Activated T-helper 1 cell treated with anti-CD3 and anti-CD28 coated beads, Interleukin-2, amount 50 U/mL, for 16 hours (primary cell): Measurements from ENCODE around the gene BAIAP2.

ENCODE experiments used
- DNase-seq, 2 donors: peaks; one replicate each; pipeline ENCODE4 v3.0.0-alpha.2; 2020; ENCODE audit warnings: low read depth in 1 of 2, low spot score in 1 of 2

BAIAP2 gene

DNA sequence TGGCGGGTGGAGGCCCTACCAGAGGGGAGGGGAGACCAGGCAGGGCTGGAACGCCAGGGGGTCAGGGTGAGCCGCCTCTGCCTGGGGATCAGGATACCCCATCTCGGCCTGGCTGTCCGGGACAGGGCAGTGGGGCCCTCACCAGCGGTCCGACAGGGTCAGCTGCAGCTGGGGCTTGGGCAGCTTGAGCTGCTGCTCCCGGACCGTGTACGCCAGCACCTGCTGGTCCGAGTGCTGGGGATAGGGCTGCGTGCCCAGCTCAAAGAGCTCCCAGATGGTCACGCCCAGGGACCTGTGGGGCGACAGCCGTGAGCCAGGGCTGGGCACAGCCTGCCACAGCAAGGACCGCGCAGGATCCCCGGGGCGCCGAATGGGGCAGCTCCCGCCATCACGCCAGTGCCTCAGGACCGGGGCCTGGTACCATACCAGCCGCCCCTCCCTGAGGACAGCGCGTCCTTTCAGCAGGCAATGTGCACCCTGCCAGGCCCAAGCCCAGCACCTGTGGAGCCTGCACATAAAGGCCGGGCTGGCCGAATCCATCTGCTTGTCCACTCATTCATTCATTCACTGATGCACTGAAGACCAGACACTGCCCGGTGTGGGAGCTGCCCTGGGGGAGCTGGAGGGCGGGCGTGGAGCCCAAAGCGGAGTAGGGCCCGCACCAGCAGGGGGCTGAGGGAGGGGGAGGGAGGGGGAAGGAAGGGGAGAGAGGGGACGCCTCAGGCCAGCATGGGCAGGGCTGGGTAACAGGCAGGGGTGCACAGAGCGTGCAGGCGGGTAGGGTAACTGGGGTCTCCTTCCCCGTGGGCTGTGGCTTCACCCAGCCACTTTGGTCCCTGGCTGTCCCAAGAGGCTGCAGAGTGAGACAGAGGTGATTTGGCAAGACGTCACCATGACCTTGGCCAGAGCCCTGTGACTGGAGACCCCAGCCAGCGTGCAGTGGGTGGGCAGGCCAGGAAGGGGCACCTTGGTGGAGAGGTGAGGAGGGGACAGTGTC lies 88.4 kb downstream of the BAIAP2 start:
- no peak for DNase-seq

DNA sequence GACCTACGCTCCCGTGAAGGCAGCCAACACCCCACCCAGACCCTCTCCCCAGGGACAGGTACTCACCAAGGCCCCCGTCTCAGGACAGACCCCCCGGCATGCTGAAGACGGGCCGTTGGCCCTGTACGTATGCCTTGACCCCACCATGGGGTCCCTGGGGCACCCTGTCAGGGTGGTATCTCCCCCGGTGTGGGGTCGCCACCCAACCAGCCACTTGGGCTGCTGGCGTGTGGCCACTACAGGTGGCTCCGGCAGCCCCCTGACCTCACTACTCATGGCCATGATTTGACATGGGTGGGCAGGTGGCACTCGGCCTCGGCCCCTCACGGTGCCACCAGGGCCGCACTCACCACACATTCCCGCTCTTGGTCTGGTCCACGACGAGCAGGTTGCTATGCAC lies 89.4 kb downstream of the BAIAP2 start:
- no peak for DNase-seq

- no peak for DNase-seq
Observed at GRCh38 chr17:81125573-81126081, 90.7 kb downstream of the BAIAP2 start.

DNA sequence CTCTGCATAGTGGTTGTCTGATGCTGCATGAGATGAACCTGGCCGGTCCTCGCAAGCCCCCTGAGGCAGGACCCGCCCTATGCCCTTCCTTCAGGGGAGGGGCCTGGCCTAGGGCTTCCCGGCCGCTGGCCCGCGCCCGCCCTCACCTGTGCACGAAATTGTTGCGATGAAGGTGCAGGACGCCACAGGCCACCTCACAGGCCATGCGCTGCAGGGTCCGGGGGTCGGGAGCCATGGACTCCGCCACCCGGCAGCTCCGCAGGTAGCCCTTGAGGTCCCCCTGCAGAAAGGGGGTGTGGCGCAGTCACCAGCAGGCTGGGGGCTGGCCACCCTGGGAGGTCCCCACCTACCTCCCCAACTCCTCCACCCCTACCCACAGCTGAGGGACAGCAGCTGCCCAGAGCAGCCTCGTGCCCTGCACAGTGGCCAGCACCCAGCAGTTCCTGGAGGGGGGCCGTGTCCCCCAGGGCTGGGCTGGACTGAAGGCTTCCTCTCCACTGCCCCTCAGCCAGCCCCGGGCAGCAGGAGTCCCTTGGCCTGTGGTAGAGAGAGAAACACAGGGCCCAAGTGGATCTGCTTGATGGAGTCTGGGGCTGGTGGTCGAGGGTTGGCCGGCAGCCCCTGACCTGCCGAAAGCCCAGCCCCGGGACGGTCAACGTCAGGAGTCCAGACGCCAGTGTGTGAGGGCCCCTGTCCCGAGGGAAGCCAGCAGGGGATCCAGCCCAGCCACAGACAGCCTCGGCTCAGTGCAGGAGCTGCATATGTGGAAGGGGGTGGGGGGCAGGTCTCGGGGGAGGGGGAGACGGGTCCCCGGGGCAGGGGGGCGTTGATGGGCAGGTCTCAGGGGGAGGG lies 91.6 kb downstream of the BAIAP2 start:
- DNase-seq, result no peak

DNA sequence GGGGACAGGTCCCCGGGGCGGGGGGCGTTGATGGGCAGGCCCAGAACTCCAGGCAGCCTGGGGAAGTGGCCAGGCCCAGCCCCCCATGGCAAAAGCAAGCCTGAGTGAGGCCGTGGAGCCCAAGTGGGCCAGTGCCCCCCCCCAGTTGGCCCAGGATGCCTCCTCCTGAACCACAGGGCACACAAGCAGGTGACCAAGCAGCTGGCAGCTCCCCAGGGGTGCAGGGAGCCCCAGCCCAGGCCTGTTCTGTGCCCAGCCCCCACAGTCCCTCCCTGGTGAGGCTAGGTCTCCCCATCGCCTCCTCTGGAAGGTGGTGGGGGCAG lies 92.1 kb downstream of the BAIAP2 start:
- DNase-seq, result no peak

DNA sequence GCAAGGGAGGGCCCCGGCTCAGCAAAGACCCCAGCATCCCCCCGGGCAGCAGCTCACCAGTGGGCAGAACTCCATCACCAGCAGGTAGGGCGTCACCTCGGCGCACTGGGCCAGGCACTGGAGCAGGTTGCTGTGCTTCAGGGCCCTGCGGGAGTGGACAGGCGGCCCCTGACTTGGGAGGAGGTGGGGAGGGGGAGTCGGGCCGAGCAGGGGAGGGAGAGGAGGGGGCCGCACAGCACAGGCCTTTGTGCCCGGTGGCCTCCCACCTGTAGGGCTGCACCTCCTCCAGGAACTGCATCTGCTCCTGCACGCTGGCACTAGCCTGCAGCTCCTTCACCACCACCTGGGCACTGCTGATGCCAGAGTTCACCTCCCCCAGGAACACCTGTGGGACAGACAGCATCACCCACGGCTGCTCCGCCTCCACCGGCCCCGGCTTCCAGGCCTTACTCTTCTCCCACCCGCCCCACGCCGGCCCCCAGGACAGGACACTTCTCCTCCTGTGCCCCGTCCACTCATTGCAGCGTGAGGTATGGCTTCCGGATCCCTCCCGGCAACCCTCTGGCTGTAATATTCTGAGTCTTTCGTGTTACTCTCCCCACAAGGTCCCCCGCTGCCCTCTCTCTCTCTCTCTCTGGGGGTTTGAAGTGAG lies 92.7 kb downstream of the BAIAP2 start:
- no peak for DNase-seq

DNA sequence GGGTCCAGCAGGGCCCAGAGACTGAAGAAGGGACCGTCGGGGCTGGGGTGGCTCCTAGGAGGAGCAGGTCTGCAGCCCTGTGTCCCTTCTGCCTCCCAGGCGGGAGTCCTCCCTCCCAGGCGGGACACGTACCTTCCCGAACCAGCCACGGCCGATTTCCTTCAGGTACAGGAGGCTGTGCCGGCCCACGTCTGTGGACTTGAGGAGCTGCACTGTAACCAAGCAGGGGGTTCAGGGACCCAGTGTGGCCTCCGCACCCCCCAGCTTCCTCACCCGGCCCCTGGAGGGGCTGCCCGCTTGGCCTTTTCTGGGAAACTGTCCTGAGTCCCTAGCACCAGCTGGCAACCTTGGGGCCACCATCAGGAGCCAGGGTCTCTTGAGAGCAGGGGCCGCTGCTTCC lies 93.4 kb downstream of the BAIAP2 start:
- DNase-seq, result no peak

DNA sequence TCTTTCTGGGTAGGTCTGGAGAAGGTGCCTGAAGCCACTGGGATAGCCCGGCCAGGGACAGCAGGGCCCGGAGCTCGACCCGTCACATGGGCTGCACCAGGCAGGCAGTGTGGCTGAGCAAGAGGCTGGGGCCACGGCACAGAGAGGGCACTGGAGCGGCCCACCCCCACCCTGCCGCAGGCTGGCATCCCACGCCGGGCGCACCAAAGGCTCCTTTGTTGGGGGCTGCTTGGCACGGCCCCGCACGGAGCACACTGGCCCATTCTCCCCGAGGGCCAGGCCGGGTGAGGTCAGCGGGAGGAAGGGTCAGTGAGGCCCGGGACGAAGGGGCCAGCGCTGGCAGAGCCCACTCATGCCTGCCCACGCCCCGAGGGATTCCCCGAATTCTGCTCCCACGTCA lies 93.8 kb downstream of the BAIAP2 start:
- no peak for DNase-seq

DNA sequence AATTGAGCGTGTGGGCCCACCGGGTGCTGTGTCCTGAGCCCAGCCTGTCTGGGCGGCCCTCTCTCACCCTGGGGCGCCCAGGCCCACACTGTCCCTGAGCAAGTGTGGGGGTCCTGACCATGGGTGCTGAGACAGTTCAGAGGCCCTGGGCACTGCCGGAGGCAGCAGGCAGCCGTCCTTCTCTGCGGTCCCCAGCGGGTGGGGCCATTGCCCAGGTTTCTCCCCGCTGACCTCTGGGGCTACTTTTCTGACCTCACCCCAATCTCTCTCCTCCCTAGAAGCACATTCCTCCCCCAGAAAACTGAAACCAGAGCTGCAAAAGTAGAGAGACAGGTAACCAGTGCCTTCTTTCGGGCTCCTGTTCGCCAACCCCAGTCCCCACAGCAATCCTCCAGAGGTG lies 94.3 kb downstream of the BAIAP2 start:
- DNase-seq, result no peak

DNA sequence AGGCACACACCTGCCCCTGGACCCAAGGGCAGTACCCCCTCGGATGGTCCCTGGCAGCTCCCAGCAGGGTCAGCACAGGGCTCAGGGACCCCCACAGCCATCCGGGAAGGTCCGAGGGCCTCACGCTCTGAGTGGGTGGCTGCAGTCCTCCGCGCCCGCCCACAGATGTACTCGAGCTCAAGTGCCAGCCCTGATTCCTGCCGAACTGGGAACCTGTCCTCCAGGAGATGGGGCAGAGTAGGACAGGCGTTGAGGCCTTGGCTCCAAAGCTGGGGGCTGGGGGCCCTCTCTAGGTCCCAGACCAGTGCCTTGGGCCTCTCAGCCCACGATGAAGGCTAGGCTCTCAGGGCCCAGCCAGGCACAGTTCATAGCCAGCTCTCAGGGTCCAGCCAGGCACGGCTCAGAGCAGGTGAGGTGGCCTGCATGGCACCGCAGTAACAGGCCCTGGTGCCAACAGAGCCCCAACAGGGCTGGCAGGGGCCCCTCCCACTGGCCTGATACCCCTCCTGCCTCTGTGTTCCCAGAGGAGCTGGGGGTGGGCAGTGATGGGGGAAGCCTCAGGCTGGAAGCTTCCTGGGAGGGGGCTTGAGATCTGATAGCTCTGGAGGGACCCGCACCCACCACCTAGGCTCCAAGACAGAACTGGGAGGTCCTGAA lies 94.9 kb downstream of the BAIAP2 start:
- no peak for DNase-seq

- no peak for DNase-seq
Observed at GRCh38 chr17:81130385-81131361, 95.7 kb downstream of the BAIAP2 start.

GRCh38 chr17:81131486-81132196 lies 96.7 kb downstream of the BAIAP2 start:
- no peak for DNase-seq

DNA sequence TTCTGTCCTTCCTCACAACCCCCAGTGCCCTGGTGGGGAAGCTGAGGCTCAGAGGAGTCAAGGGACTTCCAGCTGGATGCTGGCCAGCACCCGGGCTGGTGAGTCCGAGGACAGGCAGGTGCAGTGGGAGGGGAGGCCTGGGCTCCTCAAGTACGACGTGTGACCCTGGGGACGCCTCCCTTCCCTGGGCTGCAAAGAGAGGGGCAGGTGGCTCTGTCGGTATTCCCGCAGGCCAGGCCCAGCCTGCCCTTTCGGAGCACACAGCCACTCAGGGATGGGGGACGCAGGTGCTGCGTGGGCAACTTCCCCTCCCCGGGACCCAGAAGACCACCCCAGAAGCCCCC lies 97.2 kb downstream of the BAIAP2 start:
- no peak for DNase-seq

- DNase-seq, result no peak
Observed at GRCh38 chr17:81132770-81133723, 98.1 kb downstream of the BAIAP2 start.

- no peak for DNase-seq
Observed at GRCh38 chr17:81134064-81134781, 99.3 kb downstream of the BAIAP2 start.

GRCh38 chr17:81135505-81136278 lies 100.7 kb downstream of the BAIAP2 start:
- no peak for DNase-seq

DNA sequence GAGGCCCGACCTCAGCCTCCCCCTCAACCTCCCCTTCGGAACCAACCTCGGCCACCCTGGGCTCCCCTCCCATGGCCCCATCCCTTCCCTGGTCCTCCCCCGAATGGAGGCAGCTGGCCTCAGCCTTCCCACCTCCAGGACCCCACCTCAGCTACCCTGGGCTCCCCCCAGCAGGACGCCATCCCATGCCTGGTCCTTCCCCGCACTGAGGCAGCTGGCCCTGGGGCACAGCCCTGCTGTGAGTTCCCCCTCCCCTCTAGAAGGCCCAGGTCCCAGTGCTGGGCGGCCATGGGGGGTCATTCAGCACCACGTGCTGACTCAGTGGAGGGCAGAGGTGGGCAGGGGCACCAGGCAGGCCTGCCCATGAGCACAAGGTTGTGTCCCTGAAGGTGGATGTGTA lies 101.4 kb downstream of the BAIAP2 start:
- DNase-seq, result no peak
